ENCODE results near the gene SCAMP2. TPM values are rescaled to one million over a fixed set of nuclear protein-coding genes. Genes with fewer than 3 reads are reported as not detected.

The SCAMP2 gene
- total RNA-seq, 3 donors from 2014 or later = 49.5 to 71.4 (median 69.4) TPM

GRCh38 chr15:74795966-74796625 lies 77.1 kb downstream of the SCAMP2 start:
- Histone ChIP-seq H3K4me3 (no peak overlapping the region), H3K27ac (no peak overlapping the region), H3K9me3 (no peaks in the 10 kb centered on the region), H3K4me1 (peaks cover 4 to 19% of the 10 kb centered on the region in 2 donors), H3K36me3 (no peaks in the 10 kb centered on the region), H3K27me3 (no peaks in the 10 kb centered on the region)
- no peak for DNase-seq (ENCODE audit: low spot score in 2 of 2)
- TF ChIP-seq POLR2AphosphoS5 (IDR thresholded peaks at IDR 0.05) (no peak), POLR2A (IDR thresholded peaks at IDR 0.05) (no peak)
- TF ChIP-seq, protein P1, sequence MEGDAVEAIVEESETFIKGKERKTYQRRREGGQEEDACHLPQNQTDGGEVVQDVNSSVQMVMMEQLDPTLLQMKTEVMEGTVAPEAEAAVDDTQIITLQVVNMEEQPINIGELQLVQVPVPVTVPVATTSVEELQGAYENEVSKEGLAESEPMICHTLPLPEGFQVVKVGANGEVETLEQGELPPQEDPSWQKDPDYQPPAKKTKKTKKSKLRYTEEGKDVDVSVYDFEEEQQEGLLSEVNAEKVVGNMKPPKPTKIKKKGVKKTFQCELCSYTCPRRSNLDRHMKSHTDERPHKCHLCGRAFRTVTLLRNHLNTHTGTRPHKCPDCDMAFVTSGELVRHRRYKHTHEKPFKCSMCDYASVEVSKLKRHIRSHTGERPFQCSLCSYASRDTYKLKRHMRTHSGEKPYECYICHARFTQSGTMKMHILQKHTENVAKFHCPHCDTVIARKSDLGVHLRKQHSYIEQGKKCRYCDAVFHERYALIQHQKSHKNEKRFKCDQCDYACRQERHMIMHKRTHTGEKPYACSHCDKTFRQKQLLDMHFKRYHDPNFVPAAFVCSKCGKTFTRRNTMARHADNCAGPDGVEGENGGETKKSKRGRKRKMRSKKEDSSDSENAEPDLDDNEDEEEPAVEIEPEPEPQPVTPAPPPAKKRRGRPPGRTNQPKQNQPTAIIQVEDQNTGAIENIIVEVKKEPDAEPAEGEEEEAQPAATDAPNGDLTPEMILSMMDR (IDR thresholded peaks at IDR 0.05) = no peak
- intact Hi-C loops (cut with DNase I; ENCODE audit: low total_unique reads) = no loop called here

DNA sequence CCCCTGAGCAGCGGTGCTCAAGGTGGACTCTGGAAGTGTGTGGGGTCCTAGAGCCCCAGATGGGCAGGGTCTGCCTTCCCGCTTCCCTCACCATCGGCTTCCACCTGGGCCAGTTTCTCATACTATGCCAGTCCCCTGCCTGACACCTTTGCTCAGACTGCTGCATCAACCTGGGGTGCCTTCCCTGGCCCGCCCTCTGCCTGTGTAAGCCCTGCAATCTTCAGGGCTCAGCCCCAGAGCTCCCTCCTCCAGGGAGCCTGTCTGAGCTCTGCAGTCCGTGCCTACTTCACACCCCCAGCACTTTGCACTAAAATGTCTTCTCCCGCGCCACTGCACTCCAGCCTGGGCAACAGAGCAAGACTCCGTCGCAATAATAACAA lies 78.2 kb downstream of the SCAMP2 start:
- no peak for DNase-seq (ENCODE audit: low spot score in 2 of 2)
- Histone ChIP-seq H3K9me3 (no peaks in the 10 kb centered on the region), H3K27me3 (no peaks in the 10 kb centered on the region), H3K4me3 (no peak overlapping the region), H3K27ac (no peak overlapping the region), H3K4me1 (peaks cover 9 to 20% of the 10 kb centered on the region in 2 donors), H3K36me3 (no peaks in the 10 kb centered on the region)
- intact Hi-C loops (cut with DNase I; ENCODE audit: low total_unique reads) = no loop called here
- TF ChIP-seq POLR2A (IDR thresholded peaks at IDR 0.05) = no peak
- TF ChIP-seq, protein P1 (IDR thresholded peaks at IDR 0.05) = no peak

GRCh38 chr15:74794248-74794969 lies 78.8 kb downstream of the SCAMP2 start:
- Histone ChIP-seq H3K27ac (no peak overlapping the region), H3K27me3 (no peaks in the 10 kb centered on the region), H3K36me3 (no peaks in the 10 kb centered on the region), H3K9me3 (no peaks in the 10 kb centered on the region), H3K4me1 (peaks cover 12 to 20% of the 10 kb centered on the region in 2 donors), H3K4me3 (no peak overlapping the region)
- TF ChIP-seq POLR2AphosphoS5 (IDR thresholded peaks at IDR 0.05) (no peak), POLR2A (IDR thresholded peaks at IDR 0.05) (no peak)
- TF ChIP-seq, protein P1 (IDR thresholded peaks at IDR 0.05) = no peak
- DNase-seq (ENCODE audit: low spot score in 2 of 2) = no peak
- intact Hi-C loops (cut with DNase I; ENCODE audit: low total_unique reads) = no loop called here

Other genes starting within 250 kb of the SCAMP2 start
- gene EDC3, start 177.3 kb downstream of the SCAMP2 start, total RNA-seq = 10 to 100 TPM; 13.8 to 21.7 (median 20.3) TPM
- gene CYP1A1, start 147.8 kb downstream of the SCAMP2 start, total RNA-seq = 10 to 100 TPM in 1 of 3 donors, 1 to 10 TPM in 1, under 1 TPM in 1; 0.80 to 32.1 (median 4.8) TPM
- gene CYP1A2, start 124.5 kb downstream of the SCAMP2 start, total RNA-seq = not detected
- 10 to 100 TPM; 18.7 to 26.2 (median 18.7) TPM for gene CSK, start 91.3 kb downstream of the SCAMP2 start, total RNA-seq
- gene LMAN1L, start 60.5 kb downstream of the SCAMP2 start, total RNA-seq = under 1 TPM in 1 of 3 donors, not detected in 2; 0.15 TPM
- gene CPLX3, start 46.7 kb downstream of the SCAMP2 start, total RNA-seq = under 1 TPM in 1 of 3 donors, not detected in 2; 0.66 TPM
- gene ULK3, start 30.2 kb downstream of the SCAMP2 start, total RNA-seq = 10 to 100 TPM; 28.3 to 48.8 (median 48.0) TPM
- gene MPI, start 16.7 kb upstream of the SCAMP2 start, total RNA-seq = 10 to 100 TPM; 42.7 to 70.1 (median 48.3) TPM
- gene FAM219B, start 33.5 kb upstream of the SCAMP2 start, total RNA-seq = 10 to 100 TPM; 51.4 to 72.0 (median 54.1) TPM
- gene COX5A, start 64.7 kb upstream of the SCAMP2 start, total RNA-seq = 10 to 100 TPM; 55.6 to 73.8 (median 58.3) TPM
- gene RPP25, start 83.4 kb upstream of the SCAMP2 start, total RNA-seq = 10 to 100 TPM in 2 of 3 donors, 1 to 10 TPM in 1; 7.6 to 17.1 (median 13.1) TPM
- 1 to 10 TPM; 2.2 to 7.5 (median 4.5) TPM for gene SCAMP5, start 122.2 kb upstream of the SCAMP2 start, total RNA-seq
- 10 to 100 TPM; 17.3 to 19.0 (median 18.9) TPM for gene PPCDC, start 150.2 kb upstream of the SCAMP2 start, total RNA-seq